ENCODE measurements around the gene UBN1.

Gene UBN1

GRCh38 chr16:4811242-4811641, 36.0 kb upstream of the UBN1 start:
- H3K4me3 ChIP-seq (ENCODE audit: low read depth in 1 of 2, low read length in 2 of 2), result no peak overlapping the region
- H3K4me2 ChIP-seq (ENCODE audit: insufficient read depth, low read length), result no peak overlapping the region
- no peaks in the 10 kb centered on the region for H3K27me3 ChIP-seq (ENCODE audit: insufficient read depth, low read length, poor library complexity)
- no peak overlapping the region for H3K9ac ChIP-seq (ENCODE audit: low read depth, low read length)
- H3K27ac ChIP-seq (ENCODE audit: low read length), result no peak overlapping the region
- no peaks in the 10 kb centered on the region for H3K9me3 ChIP-seq (ENCODE audit: insufficient read depth, low read length, severe bottlenecking)
- H3K79me2 ChIP-seq (ENCODE audit: insufficient read depth, low read length), result no peaks in the 10 kb centered on the region
- TF ChIP-seq CTCF (IDR thresholded peaks at IDR 0.05; ENCODE audit: borderline replicate concordance, extremely low read depth, low read length, poor library complexity, severe bottlenecking), result no peak
- no peak for TF ChIP-seq EZH2 (IDR thresholded peaks at IDR 0.05; ENCODE audit: borderline replicate concordance, low read depth, low read length, severe bottlenecking)
- no peak for ATAC-seq (ENCODE audit: insufficient read depth, low read depth)
- H4K20me1 ChIP-seq (ENCODE audit: insufficient read depth, low read length), result no peaks in the 10 kb centered on the region; the same call in 1 of the 2 replicates
- H3K4me1 ChIP-seq (ENCODE audit: insufficient read depth, low read length), result no peaks in the 10 kb centered on the region
- H2AFZ ChIP-seq (ENCODE audit: low read depth, low read length), result no peak overlapping the region
- DNase-seq, result no peak
- H3K36me3 ChIP-seq (ENCODE audit: insufficient read depth, low read length), result peaks cover 81% of the 10 kb centered on the region

GRCh38 chr16:4811773-4812172, 35.5 kb upstream of the UBN1 start:
- ATAC-seq (ENCODE audit: insufficient read depth, low read depth), result 0 out of 3 replicates have a peak, but pooled peaks have one; percentile 29
- DNase-seq, result no peak
- Histone ChIP-seq H3K9me3 (ENCODE audit: insufficient read depth, low read length, severe bottlenecking) (no peaks in the 10 kb centered on the region), H3K4me1 (ENCODE audit: insufficient read depth, low read length) (no peaks in the 10 kb centered on the region), H3K27me3 (ENCODE audit: insufficient read depth, low read length, poor library complexity) (no peaks in the 10 kb centered on the region), H3K4me2 (ENCODE audit: insufficient read depth, low read length) (no peak overlapping the region), H3K4me3 (ENCODE audit: low read depth in 1 of 2, low read length in 2 of 2) (no peak overlapping the region), H3K27ac (ENCODE audit: low read length) (no peak overlapping the region), H3K36me3 (ENCODE audit: insufficient read depth, low read length) (peaks cover 79% of the 10 kb centered on the region), H2AFZ (ENCODE audit: low read depth, low read length) (no peak overlapping the region), H3K9ac (ENCODE audit: low read depth, low read length) (no peak overlapping the region), H4K20me1 (ENCODE audit: insufficient read depth, low read length) (no peaks in the 10 kb centered on the region; the same call in 1 of the 2 replicates), H3K79me2 (ENCODE audit: insufficient read depth, low read length) (no peaks in the 10 kb centered on the region)
- TF ChIP-seq CTCF (IDR thresholded peaks at IDR 0.05; ENCODE audit: borderline replicate concordance, extremely low read depth, low read length, poor library complexity, severe bottlenecking), result no peak
- TF ChIP-seq EZH2 (IDR thresholded peaks at IDR 0.05; ENCODE audit: borderline replicate concordance, low read depth, low read length, severe bottlenecking), result no peak

- H3K4me3 ChIP-seq (ENCODE audit: low read depth in 1 of 2, low read length in 2 of 2), result no peak overlapping the region
- no peaks in the 10 kb centered on the region for H3K9me3 ChIP-seq (ENCODE audit: insufficient read depth, low read length, severe bottlenecking)
- no peak overlapping the region for H2AFZ ChIP-seq (ENCODE audit: low read depth, low read length)
- no peak overlapping the region for H3K4me2 ChIP-seq (ENCODE audit: insufficient read depth, low read length)
- no peak overlapping the region for H3K27ac ChIP-seq (ENCODE audit: low read length)
- no peak for ATAC-seq (ENCODE audit: insufficient read depth, low read depth)
- no peak for DNase-seq
- H3K9ac ChIP-seq (ENCODE audit: low read depth, low read length), result no peak overlapping the region
- H3K27me3 ChIP-seq (ENCODE audit: insufficient read depth, low read length, poor library complexity), result no peaks in the 10 kb centered on the region
- peaks cover 76% of the 10 kb centered on the region for H3K36me3 ChIP-seq (ENCODE audit: insufficient read depth, low read length)
- TF ChIP-seq CTCF (IDR thresholded peaks at IDR 0.05; ENCODE audit: borderline replicate concordance, extremely low read depth, low read length, poor library complexity, severe bottlenecking) (no peak), EZH2 (IDR thresholded peaks at IDR 0.05; ENCODE audit: borderline replicate concordance, low read depth, low read length, severe bottlenecking) (no peak)
- H3K4me1 ChIP-seq (ENCODE audit: insufficient read depth, low read length), result no peaks in the 10 kb centered on the region
- H3K79me2 ChIP-seq (ENCODE audit: insufficient read depth, low read length), result no peaks in the 10 kb centered on the region
- peaks cover 2% of the 10 kb centered on the region; the same call in 1 of the 2 replicates for H4K20me1 ChIP-seq (ENCODE audit: insufficient read depth, low read length)
Observed at GRCh38 chr16:4813251-4814003, 33.9 kb upstream of the UBN1 start.

All from DND-41 (cell line).